ENCODE data around the gene FOXP1. TPM values are rescaled to one million over a fixed set of nuclear protein-coding genes. Genes with fewer than 3 reads are reported as not detected.

Gene FOXP1
- total and polyA plus RNA-seq, 2 donors (not counting 1 experiment from before 2014, with no cell fraction given) = 91.1 to 508 TPM

GRCh38 chr3:71433631-71434030 lies 149.9 kb downstream of the FOXP1 start:
- Mint-ChIP-seq H3K27ac (peak overlapping the region; percentile 66), H3K4me1 (peaks cover 84% of the 10 kb centered on the region), H3K9me3 (ENCODE audit: insufficient read depth) (no peaks in the 10 kb centered on the region), H3K27me3 (no peaks in the 10 kb centered on the region), H3K4me3 (no peak overlapping the region)
- peaks cover 89% of the 10 kb centered on the region for H3K79me2 ChIP-seq (ENCODE audit: control insufficient read depth, insufficient read depth, low read length)
- no peaks in the 10 kb centered on the region for H4K20me1 ChIP-seq (ENCODE audit: control insufficient read depth, insufficient read depth, low read length, poor library complexity, severe bottlenecking)
- ChIA-PET CTCF (no interaction called here), POLR2A (no interaction called here)
- H3K4me2 ChIP-seq (replicated peaks; ENCODE audit: low read depth, low read length, poor library complexity, severe bottlenecking) = no peak overlapping the region
- ATAC-seq (ENCODE audit: low read depth) (no peak), DNase-seq (no peak)
- TF ChIP-seq CTCF (IDR thresholded peaks at IDR 0.05) (no peak), EZH2 (IDR thresholded peaks at IDR 0.05; ENCODE audit: borderline replicate concordance, insufficient read depth, low read depth, low read length, poor library complexity, severe bottlenecking) (no peak)
- no peak overlapping the region for H3K9ac ChIP-seq (ENCODE audit: low read length)
- no peak overlapping the region for H2AFZ ChIP-seq (ENCODE audit: insufficient read depth, low read depth, low read length, poor library complexity, severe bottlenecking)
- WGBS (ENCODE audit: insufficient coverage) = 69% methylated on average over 7 of the region's 9 CpGs
- H3K27ac ChIP-seq (ENCODE audit: low read length in 2 of 2) = peak overlapping the region in 1 of 2 donors; percentile 28
- peaks cover 64 to 73% of the 10 kb centered on the region in 2 donors for H3K4me1 ChIP-seq (ENCODE audit: control insufficient read depth in 2 of 2, insufficient read depth in 2 of 2, low read length in 2 of 2)
- H3K4me3 ChIP-seq (ENCODE audit: control extremely low read depth in 1 of 5, extremely low read depth in 1 of 5, insufficient read depth in 1 of 5, low read depth in 2 of 5, low read length in 4 of 5) = no peak overlapping the region
- H3K27me3 ChIP-seq (replicated peaks in 1 of 4; ENCODE audit: control extremely low read depth in 1 of 4, control insufficient read depth in 3 of 4, insufficient read depth in 4 of 4, low read length in 3 of 4) = no peaks in the 10 kb centered on the region
- intact Hi-C loops (cut with micrococcal nuclease) = no loop called here
- no peaks in the 10 kb centered on the region for H3K36me3 ChIP-seq (replicated peaks in 1 of 2; ENCODE audit: control extremely low read depth in 1 of 2, control insufficient read depth in 1 of 2, extremely low read depth in 1 of 2, insufficient read depth in 2 of 2, low read length in 1 of 2)
- no peaks in the 10 kb centered on the region for H3K9me3 ChIP-seq (ENCODE audit: control extremely low read depth in 1 of 3, control insufficient read depth in 2 of 3, insufficient read depth in 1 of 3, low read length in 2 of 3)

- Histone ChIP-seq H3K27me3 (replicated peaks in 1 of 4; ENCODE audit: control extremely low read depth in 1 of 4, control insufficient read depth in 3 of 4, insufficient read depth in 4 of 4, low read length in 3 of 4) (no peaks in the 10 kb centered on the region), H3K4me2 (replicated peaks; ENCODE audit: low read depth, low read length, poor library complexity, severe bottlenecking) (peak overlapping the region; percentile 41), H3K27ac (ENCODE audit: low read length in 2 of 2) (peak overlapping the region in 1 of 2 donors; percentile 28), H3K9ac (ENCODE audit: low read length) (no peak overlapping the region), H3K79me2 (ENCODE audit: control insufficient read depth, insufficient read depth, low read length) (peaks cover 89% of the 10 kb centered on the region), H3K9me3 (ENCODE audit: control extremely low read depth in 1 of 3, control insufficient read depth in 2 of 3, insufficient read depth in 1 of 3, low read length in 2 of 3) (no peaks in the 10 kb centered on the region), H3K36me3 (replicated peaks in 1 of 2; ENCODE audit: control extremely low read depth in 1 of 2, control insufficient read depth in 1 of 2, extremely low read depth in 1 of 2, insufficient read depth in 2 of 2, low read length in 1 of 2) (no peaks in the 10 kb centered on the region), H3K4me1 (ENCODE audit: control insufficient read depth in 2 of 2, insufficient read depth in 2 of 2, low read length in 2 of 2) (peaks cover 66 to 72% of the 10 kb centered on the region in 2 donors), H3K4me3 (ENCODE audit: control extremely low read depth in 1 of 5, extremely low read depth in 1 of 5, insufficient read depth in 1 of 5, low read depth in 2 of 5, low read length in 4 of 5) (no peak overlapping the region), H4K20me1 (ENCODE audit: control insufficient read depth, insufficient read depth, low read length, poor library complexity, severe bottlenecking) (no peaks in the 10 kb centered on the region), H2AFZ (ENCODE audit: insufficient read depth, low read depth, low read length, poor library complexity, severe bottlenecking) (no peak overlapping the region)
- TF ChIP-seq EZH2 (IDR thresholded peaks at IDR 0.05; ENCODE audit: borderline replicate concordance, insufficient read depth, low read depth, low read length, poor library complexity, severe bottlenecking) = no peak
- TF ChIP-seq CTCF (IDR thresholded peaks at IDR 0.05) = no peak
- Mint-ChIP-seq H3K27me3 (no peaks in the 10 kb centered on the region), H3K9me3 (ENCODE audit: insufficient read depth) (no peaks in the 10 kb centered on the region), H3K27ac (peak overlapping the region; percentile 60), H3K4me3 (no peak overlapping the region), H3K4me1 (peaks cover 85% of the 10 kb centered on the region)
- 86% methylated on average over 14 of the region's 17 CpGs for WGBS (ENCODE audit: insufficient coverage)
- no peak for DNase-seq
- ATAC-seq (ENCODE audit: low read depth) = no peak
- intact Hi-C loops (cut with micrococcal nuclease) = no loop called here
- ChIA-PET POLR2A (interaction anchor here (4.7 kb wide), 1 partner anchor 10 kb away, joined by 18 read pairs; no protein-coding TSS in a partner anchor), CTCF (interaction anchor here (0.6 to 1.1 kb wide), 2 partner anchors 35 to 81 kb away, joined by 3 read pairs; no protein-coding TSS in a partner anchor)
These were observed 151.2 kb downstream of the FOXP1 start for GRCh38 chr3:71432044-71432975.

Measured in B cell (primary cell).